Cardiac muscle cell (in vitro differentiated cells and primary cell): ENCODE measurements around the gene TEX38. TPM values are rescaled to one million over a fixed set of nuclear protein-coding genes. Genes with fewer than 3 reads are reported as not detected.

Experiments used
- DNase-seq, 2 donors: peaks; one replicate each; pipeline versions ENCODE4 v3.0.0 to v3.0.0-alpha.2; 2010 to 2017; ENCODE audit warnings: low read depth in 1 of 2, low spot score in 1 of 2
- H3K27ac ChIP-seq: fragments of 200-600 bp; sonication (generic); 2 replicates; pipeline ENCODE4 v1.5.1; 2016
- H3K27me3 ChIP-seq: fragments of 200-600 bp; sonication (generic); 2 replicates; pipeline ENCODE4 v1.6.0; 2016; ENCODE audit warnings: control low read depth
- H3K36me3 ChIP-seq: fragments of 200-600 bp; sonication (generic); 2 replicates; pipeline ENCODE4 v1.5.1; 2016; ENCODE audit warnings: control low read depth
- H3K4me1 ChIP-seq: fragments of 200-600 bp; sonication (generic); 2 replicates; pipeline ENCODE4 v1.8.1; 2017; ENCODE audit warnings: low read depth, mild to moderate bottlenecking, mixed run types
- H3K4me3 ChIP-seq: fragments of 200-600 bp; sonication (generic); 2 replicates; pipeline ENCODE4 v1.5.1; 2016; ENCODE audit warnings: mild to moderate bottlenecking
- H3K9me3 ChIP-seq: fragments of 200-600 bp; sonication (generic); 2 replicates; pipeline ENCODE4 v1.5.1; 2017; ENCODE audit warnings: low read depth, mild to moderate bottlenecking, control low read depth
- polyA plus RNA-seq: library from polyadenylated mRNA; unstranded; fragments of >200 nt; fragmentation: Nextera tagmentation; extraction: Ambion mirVana; gene quantifications from 2 replicates; pipeline ENCODE4 v1.2.1, GENCODE V29; 2016
- total RNA-seq: library from RNA; depleted of rRNA; stranded (reverse); fragments of >200 nt; gene quantifications from 2 replicates; pipeline ENCODE4 v1.2.3, GENCODE V29; 2016
- TF ChIP-seq, protein P1 (sequence below): IDR thresholded peaks from 2 replicates; pipeline ENCODE4 v1.5.1; 2012; ENCODE audit warnings: low read depth, mild to moderate bottlenecking, low read length

Gene TEX38
- total and polyA plus RNA-seq, 2 experiments from 2014 or later, result 1.2 to 1.4 TPM

DNA sequence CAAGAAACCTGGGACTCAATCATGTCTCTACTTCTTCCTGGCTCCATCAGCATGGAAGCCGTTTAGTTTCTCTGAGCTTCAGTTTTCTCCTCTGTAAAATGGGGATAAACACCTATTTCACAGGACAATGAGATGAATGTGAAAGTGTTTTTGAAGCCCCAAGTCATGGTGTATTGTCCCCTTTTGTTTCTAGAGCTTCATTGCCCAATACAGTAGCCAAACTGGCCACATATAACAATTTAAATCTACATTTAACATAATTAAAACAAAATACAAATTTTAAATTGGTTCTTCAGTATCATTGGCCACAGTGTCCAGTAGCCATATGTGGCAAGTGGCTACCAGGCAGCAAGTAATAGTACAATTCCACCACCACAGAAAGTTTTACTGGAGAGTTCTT, 49.5 kb downstream of the TEX38 start:
- TF ChIP-seq, protein P1, sequence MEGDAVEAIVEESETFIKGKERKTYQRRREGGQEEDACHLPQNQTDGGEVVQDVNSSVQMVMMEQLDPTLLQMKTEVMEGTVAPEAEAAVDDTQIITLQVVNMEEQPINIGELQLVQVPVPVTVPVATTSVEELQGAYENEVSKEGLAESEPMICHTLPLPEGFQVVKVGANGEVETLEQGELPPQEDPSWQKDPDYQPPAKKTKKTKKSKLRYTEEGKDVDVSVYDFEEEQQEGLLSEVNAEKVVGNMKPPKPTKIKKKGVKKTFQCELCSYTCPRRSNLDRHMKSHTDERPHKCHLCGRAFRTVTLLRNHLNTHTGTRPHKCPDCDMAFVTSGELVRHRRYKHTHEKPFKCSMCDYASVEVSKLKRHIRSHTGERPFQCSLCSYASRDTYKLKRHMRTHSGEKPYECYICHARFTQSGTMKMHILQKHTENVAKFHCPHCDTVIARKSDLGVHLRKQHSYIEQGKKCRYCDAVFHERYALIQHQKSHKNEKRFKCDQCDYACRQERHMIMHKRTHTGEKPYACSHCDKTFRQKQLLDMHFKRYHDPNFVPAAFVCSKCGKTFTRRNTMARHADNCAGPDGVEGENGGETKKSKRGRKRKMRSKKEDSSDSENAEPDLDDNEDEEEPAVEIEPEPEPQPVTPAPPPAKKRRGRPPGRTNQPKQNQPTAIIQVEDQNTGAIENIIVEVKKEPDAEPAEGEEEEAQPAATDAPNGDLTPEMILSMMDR, result no peak
- H3K36me3 ChIP-seq, result peaks cover 3% of the 10 kb centered on the region
- no peak overlapping the region for H3K4me3 ChIP-seq
- H3K27ac ChIP-seq, result no peak overlapping the region
- peaks cover 11% of the 10 kb centered on the region for H3K4me1 ChIP-seq
- no peaks in the 10 kb centered on the region for H3K9me3 ChIP-seq
- no peak for DNase-seq
- H3K27me3 ChIP-seq, result no peaks in the 10 kb centered on the region

DNA sequence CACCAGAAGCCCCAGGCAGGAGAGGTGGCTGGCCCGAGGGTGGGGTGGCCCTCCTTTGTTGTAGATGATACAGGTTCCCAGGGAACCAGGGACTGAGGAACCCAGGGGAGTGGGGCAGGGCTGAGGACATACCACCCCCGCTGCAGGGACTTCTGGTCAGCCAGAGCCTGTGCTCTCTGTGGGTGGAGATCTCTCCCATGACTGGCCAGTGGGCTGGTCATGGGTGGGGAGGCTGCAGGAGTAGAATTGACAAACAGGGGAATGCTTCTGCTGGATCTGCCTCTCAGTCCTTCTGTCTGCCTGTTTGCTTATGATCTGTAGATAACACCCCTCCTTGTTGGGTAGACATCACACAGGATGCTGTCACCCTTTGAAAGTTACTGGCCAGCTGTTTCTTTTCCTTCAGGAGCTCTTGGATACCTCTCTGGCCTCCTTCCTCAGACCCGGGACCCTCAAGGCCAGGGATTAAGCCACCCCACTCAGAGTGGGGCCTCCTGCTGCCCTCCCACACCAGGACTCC, 50.1 kb downstream of the TEX38 start:
- Histone ChIP-seq H3K27me3 (no peaks in the 10 kb centered on the region), H3K4me1 (peaks cover 11% of the 10 kb centered on the region), H3K36me3 (no peaks in the 10 kb centered on the region), H3K4me3 (no peak overlapping the region), H3K9me3 (no peaks in the 10 kb centered on the region), H3K27ac (no peak overlapping the region)
- no peak for DNase-seq
- TF ChIP-seq, protein P1, result no peak

Other genes starting within 250 kb of the TEX38 start
- not detected in 2 replicates for gene DMBX1, start 182.0 kb upstream of the TEX38 start, total RNA-seq
- gene DMBX1, start 182.0 kb upstream of the TEX38 start, polyA plus RNA-seq, result not detected in 2 replicates
- gene KNCN, start 120.2 kb upstream of the TEX38 start, total RNA-seq, result not detected in 2 replicates
- not detected in 2 replicates for gene KNCN, start 120.2 kb upstream of the TEX38 start, polyA plus RNA-seq
- gene MKNK1, start 67.6 kb upstream of the TEX38 start, total RNA-seq, result 12.8 and 18.6 TPM in 2 replicates
- gene MKNK1, start 67.6 kb upstream of the TEX38 start, polyA plus RNA-seq, result 20.3 and 23.7 TPM in 2 replicates
- 6.2 and 7.5 TPM in 2 replicates for gene MOB3C, start 55.0 kb upstream of the TEX38 start, total RNA-seq
- gene MOB3C, start 55.0 kb upstream of the TEX38 start, polyA plus RNA-seq, result 4.5 and 5.5 TPM in 2 replicates
- 83.6 and 100 TPM in 2 replicates for gene ATPAF1, start 3.5 kb upstream of the TEX38 start, total RNA-seq
- 110 and 120 TPM in 2 replicates for gene ATPAF1, start 3.5 kb upstream of the TEX38 start, polyA plus RNA-seq
- 33.1 and 33.6 TPM in 2 replicates for gene EFCAB14, start 47.3 kb downstream of the TEX38 start, total RNA-seq
- 31.3 and 33.9 TPM in 2 replicates for gene EFCAB14, start 47.3 kb downstream of the TEX38 start, polyA plus RNA-seq
- gene CYP4B1, start 127.2 kb downstream of the TEX38 start, total RNA-seq, result not detected in 2 replicates
- not detected in 2 replicates for gene CYP4B1, start 127.2 kb downstream of the TEX38 start, polyA plus RNA-seq